Measurements from ENCODE around the gene AFF3.

Gene AFF3

GRCh38 chr2:99832926-99833325 is 309.5 kb downstream of the AFF3 start:
- in situ Hi-C loops (cut with MboI; ENCODE audit: low sequenced_read_pairs, unreplicated experiment), result no loop called here
- no peak for DNase-seq (ENCODE audit: low spot score)
- TF ChIP-seq CTCF (IDR thresholded peaks at IDR 0.05; ENCODE audit: borderline replicate concordance, control extremely low read depth, extremely low read depth, insufficient read depth, missing control alignments), result no peak

- DNase-seq (ENCODE audit: low spot score), result no peak
- in situ Hi-C loops (cut with MboI; ENCODE audit: low sequenced_read_pairs, unreplicated experiment), result no loop called here
- TF ChIP-seq CTCF (IDR thresholded peaks at IDR 0.05; ENCODE audit: borderline replicate concordance, control extremely low read depth, extremely low read depth, insufficient read depth, missing control alignments), result no peak
Measured at GRCh38 chr2:99831772-99832171, 310.6 kb downstream of the AFF3 start.

GRCh38 chr2:99827296-99827999 is 314.9 kb downstream of the AFF3 start:
- in situ Hi-C loops (cut with MboI; ENCODE audit: low sequenced_read_pairs, unreplicated experiment), result no loop called here
- TF ChIP-seq CTCF (IDR thresholded peaks at IDR 0.05; ENCODE audit: borderline replicate concordance, control extremely low read depth, extremely low read depth, insufficient read depth, missing control alignments), result no peak
- DNase-seq (ENCODE audit: low spot score), result peak; percentile 35

- TF ChIP-seq CTCF (IDR thresholded peaks at IDR 0.05; ENCODE audit: borderline replicate concordance, control extremely low read depth, extremely low read depth, insufficient read depth, missing control alignments), result no peak
- in situ Hi-C loops (cut with MboI; ENCODE audit: low sequenced_read_pairs, unreplicated experiment), result no loop called here
- no peak for DNase-seq (ENCODE audit: low spot score)
Measured at GRCh38 chr2:99825630-99826029, 316.8 kb downstream of the AFF3 start.

- in situ Hi-C loops (cut with MboI; ENCODE audit: low sequenced_read_pairs, unreplicated experiment), result no loop called here
- no peak for DNase-seq (ENCODE audit: low spot score)
- no peak for TF ChIP-seq CTCF (IDR thresholded peaks at IDR 0.05; ENCODE audit: borderline replicate concordance, control extremely low read depth, extremely low read depth, insufficient read depth, missing control alignments)
Measured at GRCh38 chr2:99824758-99825157, 317.6 kb downstream of the AFF3 start.

- DNase-seq (ENCODE audit: low spot score), result no peak
- TF ChIP-seq CTCF (IDR thresholded peaks at IDR 0.05; ENCODE audit: borderline replicate concordance, control extremely low read depth, extremely low read depth, insufficient read depth, missing control alignments), result no peak
- in situ Hi-C loops (cut with MboI; ENCODE audit: low sequenced_read_pairs, unreplicated experiment), result no loop called here
Measured at GRCh38 chr2:99822474-99823207, 319.7 kb downstream of the AFF3 start.

All from GM13976 (cell line).